HL-60 (cell line): ENCODE measurements around the gene RTP3.
"Not testable (repeated sequence)": the region's sequence is repeated elsewhere in the genome, so short reads cannot be mapped to it uniquely, and the experiment has no call there.

ENCODE experiments used
- DNase-seq, 2 experiments: peaks; one replicate each; pipeline ENCODE4 v3.0.0-alpha.2; 2010 to 2020; ENCODE audit warnings: low read depth in 1 of 2, low spot score in 1 of 2
- H3K27ac ChIP-seq: fragments of 250-450 bp; sonication (Bioruptor Pico); replicated peaks from 2 replicates; pipeline ENCODE4 v1.5.1; 2020; ENCODE audit warnings: mild to moderate bottlenecking, moderate library complexity
- H3K27me3 ChIP-seq: fragments of 250-450 bp; sonication (Bioruptor Pico); 2 replicates; pipeline ENCODE4 v1.5.1; 2021; ENCODE audit warnings: mild to moderate bottlenecking, moderate library complexity; ENCODE audit not compliant: insufficient read depth, poor library complexity, severe bottlenecking
- H3K4me3 ChIP-seq: replicated peaks from 2 replicates; pipeline ENCODE4 v1.5.1; 2011; ENCODE audit warnings: mild to moderate bottlenecking, control low read depth, low read length; ENCODE audit not compliant: insufficient read depth
- CTCF ChIP-seq: IDR thresholded peaks from one replicate; pipeline ENCODE4 v1.5.1; 2011; ENCODE audit warnings: low read length, control low read depth, inconsistent platforms; ENCODE audit not compliant: insufficient read depth
- GABPA ChIP-seq: IDR thresholded peaks from 2 replicates; pipeline ENCODE4 v1.6.1; 2012; ENCODE audit warnings: low read depth
- POLR2AphosphoS5 ChIP-seq: IDR thresholded peaks from 2 replicates; pipeline ENCODE4 v1.6.1; 2012; ENCODE audit warnings: low read depth
- SPI1 ChIP-seq: IDR thresholded peaks from 2 replicates; pipeline ENCODE4 v1.6.1; 2012; ENCODE audit warnings: low read depth, mild to moderate bottlenecking, borderline replicate concordance
- TF ChIP-seq, protein P1 (sequence below): IDR thresholded peaks from 2 replicates; pipeline ENCODE4 v1.6.1; 2012; ENCODE audit warnings: low read depth; ENCODE audit not compliant: insufficient replicate concordance

The RTP3 gene

DNA sequence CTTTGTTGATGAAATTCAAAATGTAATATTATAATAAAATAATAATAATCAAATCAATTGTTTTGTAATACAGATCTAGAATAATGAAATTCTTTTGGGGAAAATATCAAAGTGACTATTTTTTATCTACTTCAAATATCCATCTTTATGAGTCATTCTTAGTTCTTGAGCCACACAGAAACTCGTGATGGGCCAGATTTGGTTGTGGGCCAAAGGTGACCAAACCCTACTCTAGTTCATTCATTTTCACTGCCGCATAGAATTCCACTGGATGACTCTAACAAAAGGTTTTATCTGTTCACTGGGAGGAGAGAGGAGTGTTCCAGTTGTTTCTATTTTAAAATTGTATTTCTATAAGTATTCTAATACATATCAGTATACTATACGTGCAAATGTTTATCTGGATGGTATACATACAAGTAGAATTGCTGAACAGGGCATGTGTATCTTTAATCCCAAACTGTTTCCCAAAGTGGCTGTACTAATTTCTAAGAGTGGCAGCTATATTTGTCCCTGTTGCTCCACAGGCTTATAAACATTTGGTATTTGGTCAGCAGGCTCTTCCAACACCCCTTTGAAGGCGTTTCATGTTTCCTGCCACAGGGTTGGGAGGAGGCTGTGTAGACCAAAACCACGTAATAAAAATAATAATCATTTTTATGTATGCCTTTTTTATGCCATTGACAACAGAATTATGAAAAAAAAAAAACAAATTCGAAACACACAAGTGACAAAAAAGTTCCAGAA is 7.3 kb upstream of the RTP3 start:
- H3K27ac ChIP-seq, result no peak overlapping the region

GRCh38 chr3:46491089-46492070 is 6.4 kb upstream of the RTP3 start:
- Histone ChIP-seq H3K27ac (no peak overlapping the region), H3K4me3 (no peak overlapping the region), H3K27me3 (no peaks in the 10 kb centered on the region)
- TF ChIP-seq, protein P1, sequence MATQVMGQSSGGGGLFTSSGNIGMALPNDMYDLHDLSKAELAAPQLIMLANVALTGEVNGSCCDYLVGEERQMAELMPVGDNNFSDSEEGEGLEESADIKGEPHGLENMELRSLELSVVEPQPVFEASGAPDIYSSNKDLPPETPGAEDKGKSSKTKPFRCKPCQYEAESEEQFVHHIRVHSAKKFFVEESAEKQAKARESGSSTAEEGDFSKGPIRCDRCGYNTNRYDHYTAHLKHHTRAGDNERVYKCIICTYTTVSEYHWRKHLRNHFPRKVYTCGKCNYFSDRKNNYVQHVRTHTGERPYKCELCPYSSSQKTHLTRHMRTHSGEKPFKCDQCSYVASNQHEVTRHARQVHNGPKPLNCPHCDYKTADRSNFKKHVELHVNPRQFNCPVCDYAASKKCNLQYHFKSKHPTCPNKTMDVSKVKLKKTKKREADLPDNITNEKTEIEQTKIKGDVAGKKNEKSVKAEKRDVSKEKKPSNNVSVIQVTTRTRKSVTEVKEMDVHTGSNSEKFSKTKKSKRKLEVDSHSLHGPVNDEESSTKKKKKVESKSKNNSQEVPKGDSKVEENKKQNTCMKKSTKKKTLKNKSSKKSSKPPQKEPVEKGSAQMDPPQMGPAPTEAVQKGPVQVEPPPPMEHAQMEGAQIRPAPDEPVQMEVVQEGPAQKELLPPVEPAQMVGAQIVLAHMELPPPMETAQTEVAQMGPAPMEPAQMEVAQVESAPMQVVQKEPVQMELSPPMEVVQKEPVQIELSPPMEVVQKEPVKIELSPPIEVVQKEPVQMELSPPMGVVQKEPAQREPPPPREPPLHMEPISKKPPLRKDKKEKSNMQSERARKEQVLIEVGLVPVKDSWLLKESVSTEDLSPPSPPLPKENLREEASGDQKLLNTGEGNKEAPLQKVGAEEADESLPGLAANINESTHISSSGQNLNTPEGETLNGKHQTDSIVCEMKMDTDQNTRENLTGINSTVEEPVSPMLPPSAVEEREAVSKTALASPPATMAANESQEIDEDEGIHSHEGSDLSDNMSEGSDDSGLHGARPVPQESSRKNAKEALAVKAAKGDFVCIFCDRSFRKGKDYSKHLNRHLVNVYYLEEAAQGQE, result no peak
- no peak for TF ChIP-seq SPI1
- no peak for TF ChIP-seq GABPA
- TF ChIP-seq CTCF, result no peak
- TF ChIP-seq POLR2AphosphoS5, result no peak
- no peak for DNase-seq

More for the DNA sequence above, 7.3 kb upstream of the RTP3 start:
- H3K4me3 ChIP-seq, result no peak overlapping the region
- DNase-seq, result no peak
- TF ChIP-seq GABPA (no peak), POLR2AphosphoS5 (no peak), CTCF (no peak), SPI1 (no peak)
- TF ChIP-seq, protein P1, result no peak
- no peaks in the 10 kb centered on the region for H3K27me3 ChIP-seq

- no peaks in the 10 kb centered on the region for H3K27me3 ChIP-seq
- no peak overlapping the region for H3K4me3 ChIP-seq
- no peak for TF ChIP-seq POLR2AphosphoS5
- no peak for TF ChIP-seq GABPA
- TF ChIP-seq, protein P1, result no peak
- TF ChIP-seq CTCF, result no peak
- no peak for TF ChIP-seq SPI1
- H3K27ac ChIP-seq, result no peak overlapping the region
- no peak for DNase-seq
These were observed 4.8 kb upstream of the RTP3 start for GRCh38 chr3:46492890-46493547.

- DNase-seq, H3K27me3 ChIP-seq, H3K4me3 ChIP-seq, H3K27ac ChIP-seq: not testable (repeated sequence)
These were observed 3.3 kb upstream of the RTP3 start for GRCh38 chr3:46494491-46494890.
